Stomach (tissue), 4 donors: ENCODE measurements around the gene GTF2H1.

Experiments
- EP300 ChIP-seq: sonication (generic); formaldehyde crosslinking; IDR thresholded peaks from one replicate; pipeline ENCODE4 v1.6.1; 2017; ENCODE audit warnings: antibody characterized with exemption
- POLR2A ChIP-seq, 4 donors: fragments of 450-650 bp; IDR thresholded peaks; one replicate each; pipeline ENCODE4 v1.6.1; 2016; ENCODE audit warnings: antibody characterized with exemption in 4 of 4, control low read depth in 2 of 4, mild to moderate bottlenecking in 1 of 4, moderate library complexity in 1 of 4
- POLR2AphosphoS5 ChIP-seq, 3 donors: sonication (generic); formaldehyde crosslinking; IDR thresholded peaks; one replicate each; pipeline ENCODE4 v1.6.1; 2016; ENCODE audit warnings: antibody characterized with exemption in 3 of 3
- TF ChIP-seq, protein P1 (sequence below), 7 experiments: fragments of 450-650 bp in 4 of 7; fragments of 200-600 bp in 3 of 7; sonication (generic) in 3 of 7; IDR thresholded peaks; one replicate each; pipeline ENCODE4 v1.5.1; 2016 to 2019; ENCODE audit warnings: antibody characterized with exemption in 7 of 7, control low read depth in 2 of 7, mild to moderate bottlenecking in 1 of 7

DNA sequence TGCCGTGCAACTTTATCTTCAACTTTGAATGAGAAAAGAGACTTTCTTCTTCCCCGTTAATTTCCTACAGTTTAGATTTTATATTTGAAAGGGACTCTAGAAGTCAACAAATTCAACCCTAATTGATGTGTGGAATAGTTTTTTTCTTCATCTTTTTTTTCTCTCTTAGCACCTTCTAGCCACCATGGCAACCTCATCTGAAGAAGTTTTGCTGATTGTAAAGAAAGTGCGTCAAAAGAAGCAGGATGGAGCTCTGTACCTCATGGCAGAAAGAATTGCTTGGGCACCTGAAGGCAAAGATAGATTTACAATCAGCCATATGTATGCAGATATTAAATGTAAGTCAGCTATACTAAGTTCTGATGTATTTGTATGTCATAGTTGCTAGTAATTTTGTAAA lies 10.5 kb downstream of the GTF2H1 start:
- TF ChIP-seq, protein P1, sequence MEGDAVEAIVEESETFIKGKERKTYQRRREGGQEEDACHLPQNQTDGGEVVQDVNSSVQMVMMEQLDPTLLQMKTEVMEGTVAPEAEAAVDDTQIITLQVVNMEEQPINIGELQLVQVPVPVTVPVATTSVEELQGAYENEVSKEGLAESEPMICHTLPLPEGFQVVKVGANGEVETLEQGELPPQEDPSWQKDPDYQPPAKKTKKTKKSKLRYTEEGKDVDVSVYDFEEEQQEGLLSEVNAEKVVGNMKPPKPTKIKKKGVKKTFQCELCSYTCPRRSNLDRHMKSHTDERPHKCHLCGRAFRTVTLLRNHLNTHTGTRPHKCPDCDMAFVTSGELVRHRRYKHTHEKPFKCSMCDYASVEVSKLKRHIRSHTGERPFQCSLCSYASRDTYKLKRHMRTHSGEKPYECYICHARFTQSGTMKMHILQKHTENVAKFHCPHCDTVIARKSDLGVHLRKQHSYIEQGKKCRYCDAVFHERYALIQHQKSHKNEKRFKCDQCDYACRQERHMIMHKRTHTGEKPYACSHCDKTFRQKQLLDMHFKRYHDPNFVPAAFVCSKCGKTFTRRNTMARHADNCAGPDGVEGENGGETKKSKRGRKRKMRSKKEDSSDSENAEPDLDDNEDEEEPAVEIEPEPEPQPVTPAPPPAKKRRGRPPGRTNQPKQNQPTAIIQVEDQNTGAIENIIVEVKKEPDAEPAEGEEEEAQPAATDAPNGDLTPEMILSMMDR (IDR thresholded peaks at IDR 0.05) = no peak
- TF ChIP-seq POLR2A (IDR thresholded peaks at IDR 0.05) (no peak), POLR2AphosphoS5 (IDR thresholded peaks at IDR 0.05) (no peak), EP300 (no peak)
